Sigmoid colon (tissue), 7 donors: ENCODE data around the gene CADM2. TPM values are rescaled to one million over a fixed set of nuclear protein-coding genes. Genes with fewer than 3 reads are reported as not detected.
"Not testable (repeated sequence)": the region's sequence is repeated elsewhere in the genome, so short reads cannot be mapped to it uniquely, and the experiment has no call there.

ENCODE experiments used
- DNase-seq: peaks from one replicate; pipeline ENCODE4 v3.0.0-alpha.2; 2019
- H3K27ac ChIP-seq, 4 donors: fragments of 200-600 bp; sonication (generic); one replicate each; pipeline ENCODE4 v1.5.1; 2016 to 2019; ENCODE audit warnings: mild to moderate bottlenecking in 1 of 4
- H3K27me3 ChIP-seq, 3 donors: fragments of 200-600 bp; sonication (generic); one replicate each; pipeline ENCODE4 v1.5.1; 2019; ENCODE audit warnings: mild to moderate bottlenecking in 1 of 3
- H3K36me3 ChIP-seq, 4 donors: fragments of 200-600 bp; sonication (generic); one replicate each; pipeline ENCODE4 v1.5.1; 2016 to 2019
- H3K4me1 ChIP-seq, 4 donors: fragments of 200-600 bp; sonication (generic); one replicate each; pipeline ENCODE4 v1.5.1; 2017 to 2019
- H3K4me3 ChIP-seq, 4 donors: fragments of 200-600 bp; sonication (generic); one replicate each; pipeline ENCODE4 v1.5.1; 2017 to 2019; ENCODE audit warnings: mild to moderate bottlenecking in 2 of 4, moderate library complexity in 1 of 4
- H3K9me3 ChIP-seq, 4 donors: fragments of 200-600 bp in 3 of 4; sonication (generic) in 3 of 4; one replicate each; pipeline versions ENCODE4 v1.5.1 to v1.6.1; 2013 to 2019
- EP300 ChIP-seq, 4 donors: sonication (generic); formaldehyde crosslinking; IDR thresholded peaks; one replicate each; pipeline ENCODE4 v1.6.1; 2017; ENCODE audit warnings: antibody characterized with exemption in 4 of 4
- POLR2A ChIP-seq, 2 donors: fragments of 450-650 bp; IDR thresholded peaks; one replicate each; pipeline ENCODE4 v1.6.1; 2016; ENCODE audit warnings: antibody characterized with exemption in 2 of 2, mild to moderate bottlenecking in 2 of 2, moderate library complexity in 2 of 2
- POLR2AphosphoS5 ChIP-seq, 4 donors: sonication (generic); formaldehyde crosslinking; IDR thresholded peaks; one replicate each; pipeline ENCODE4 v1.6.1; 2017; ENCODE audit warnings: antibody characterized with exemption in 4 of 4
- WGBS, 2 donors: extraction: QIAGEN DNeasy Blood & Tissue Kit; methylation state at CpG; one replicate each; pipeline ENCODE4 v1.1.7; 2013; 5-methylcytosine and 5-hydroxymethylcytosine counted together
- intact Hi-C: fragments of 100-400 bp; cut with DNase I; formaldehyde crosslinking; loops from one replicate; pipeline ENCODE4 v1.15.1; 2023
- polyA plus RNA-seq, 3 donors: library from polyadenylated mRNA; stranded (reverse); fragments of 200-250 nt; gene quantifications; one replicate each; pipeline ENCODE4 v1.2.3, GENCODE V29; 2013
- total RNA-seq, 4 donors: library from RNA; depleted of rRNA; stranded (reverse); fragments of >200 nt; gene quantifications; one replicate each; pipeline ENCODE4 v1.1.0, GENCODE V29; 2016
- TF ChIP-seq, protein P1 (sequence below), 4 experiments: fragments of 450-650 bp in 3 of 4; fragments of 200-600 bp in 1 of 4; IDR thresholded peaks; one replicate each; pipeline ENCODE4 v1.5.1; 2016 to 2019; ENCODE audit warnings: antibody characterized with exemption in 4 of 4, mild to moderate bottlenecking in 3 of 4, moderate library complexity in 2 of 4
- donor health status: healthy with polysubstance abuse.
- donor health status: Bipolar disorder and iron deficiency.
- donor health status: healthy.

The CADM2 gene
- total and polyA plus RNA-seq, 7 donors, result 0.46 to 22.8 (median 12.8) TPM

DNA sequence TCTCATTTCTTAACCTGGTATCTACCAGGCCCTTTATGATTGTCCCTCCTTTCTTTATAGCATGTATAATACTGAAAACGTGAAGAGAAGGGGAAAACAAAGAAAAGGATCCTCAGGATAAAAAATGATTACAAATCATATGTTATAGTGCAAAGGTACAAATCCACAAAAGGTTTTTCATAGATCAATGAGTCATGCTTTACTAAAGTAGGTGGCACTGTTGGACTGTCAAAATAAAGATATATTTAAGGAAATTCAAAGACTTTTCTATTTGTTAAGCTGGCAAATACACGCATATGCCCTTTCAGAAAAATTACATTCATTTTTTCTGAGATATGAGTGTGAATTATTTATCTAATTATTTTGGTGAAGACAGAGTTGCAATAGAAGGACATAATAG lies 151.6 kb downstream of the CADM2 start:
- Histone ChIP-seq H3K36me3 (no peaks in the 10 kb centered on the region), H3K27me3 (no peaks in the 10 kb centered on the region), H3K4me3 (no peak overlapping the region), H3K27ac (no peak overlapping the region), H3K4me1 (no peaks in the 10 kb centered on the region), H3K9me3 (no peaks in the 10 kb centered on the region)
- TF ChIP-seq, protein P1, sequence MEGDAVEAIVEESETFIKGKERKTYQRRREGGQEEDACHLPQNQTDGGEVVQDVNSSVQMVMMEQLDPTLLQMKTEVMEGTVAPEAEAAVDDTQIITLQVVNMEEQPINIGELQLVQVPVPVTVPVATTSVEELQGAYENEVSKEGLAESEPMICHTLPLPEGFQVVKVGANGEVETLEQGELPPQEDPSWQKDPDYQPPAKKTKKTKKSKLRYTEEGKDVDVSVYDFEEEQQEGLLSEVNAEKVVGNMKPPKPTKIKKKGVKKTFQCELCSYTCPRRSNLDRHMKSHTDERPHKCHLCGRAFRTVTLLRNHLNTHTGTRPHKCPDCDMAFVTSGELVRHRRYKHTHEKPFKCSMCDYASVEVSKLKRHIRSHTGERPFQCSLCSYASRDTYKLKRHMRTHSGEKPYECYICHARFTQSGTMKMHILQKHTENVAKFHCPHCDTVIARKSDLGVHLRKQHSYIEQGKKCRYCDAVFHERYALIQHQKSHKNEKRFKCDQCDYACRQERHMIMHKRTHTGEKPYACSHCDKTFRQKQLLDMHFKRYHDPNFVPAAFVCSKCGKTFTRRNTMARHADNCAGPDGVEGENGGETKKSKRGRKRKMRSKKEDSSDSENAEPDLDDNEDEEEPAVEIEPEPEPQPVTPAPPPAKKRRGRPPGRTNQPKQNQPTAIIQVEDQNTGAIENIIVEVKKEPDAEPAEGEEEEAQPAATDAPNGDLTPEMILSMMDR (IDR thresholded peaks at IDR 0.05), result no peak
- no peak for TF ChIP-seq POLR2AphosphoS5 (IDR thresholded peaks at IDR 0.05)
- intact Hi-C loops, result no loop called here
- DNase-seq, result no peak
- 18 to 65% methylated on average over 2 of the region's 2 CpGs for WGBS, 2 donors

DNA sequence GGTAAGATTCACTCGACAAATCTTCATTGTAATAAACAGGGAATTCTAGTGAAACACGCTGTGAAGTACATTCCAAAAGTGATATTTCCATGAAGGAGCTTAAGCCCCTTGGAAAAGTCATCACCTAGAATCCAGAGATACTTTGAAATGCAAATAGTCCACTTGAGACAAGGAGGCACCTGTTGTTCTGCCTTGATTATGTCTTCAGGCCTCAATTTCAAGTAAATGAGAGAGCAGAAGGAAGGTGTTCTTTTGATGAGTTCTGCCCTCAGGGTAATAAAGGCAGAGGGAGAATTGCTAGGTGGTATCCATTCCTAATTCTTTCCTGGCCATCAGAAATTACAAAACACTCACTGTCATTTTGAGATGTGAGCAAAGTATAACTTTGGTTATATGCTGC lies 162.1 kb downstream of the CADM2 start:
- no peaks in the 10 kb centered on the region for H3K36me3 ChIP-seq
- no peaks in the 10 kb centered on the region for H3K27me3 ChIP-seq
- no peak overlapping the region for H3K27ac ChIP-seq
- 80 to 87% methylated on average over 2 of the region's 2 CpGs for WGBS, 2 donors
- H3K4me1 ChIP-seq, result no peaks in the 10 kb centered on the region
- DNase-seq, result no peak
- H3K9me3 ChIP-seq, result no peaks in the 10 kb centered on the region
- H3K4me3 ChIP-seq, result no peak overlapping the region
- intact Hi-C loops, result no loop called here
- no peak for TF ChIP-seq POLR2A (IDR thresholded peaks at IDR 0.05)
- no peak for TF ChIP-seq EP300 (IDR thresholded peaks at IDR 0.05)
- TF ChIP-seq, protein P1 (IDR thresholded peaks at IDR 0.05), result no peak
- no peak for TF ChIP-seq POLR2AphosphoS5 (IDR thresholded peaks at IDR 0.05)

DNA sequence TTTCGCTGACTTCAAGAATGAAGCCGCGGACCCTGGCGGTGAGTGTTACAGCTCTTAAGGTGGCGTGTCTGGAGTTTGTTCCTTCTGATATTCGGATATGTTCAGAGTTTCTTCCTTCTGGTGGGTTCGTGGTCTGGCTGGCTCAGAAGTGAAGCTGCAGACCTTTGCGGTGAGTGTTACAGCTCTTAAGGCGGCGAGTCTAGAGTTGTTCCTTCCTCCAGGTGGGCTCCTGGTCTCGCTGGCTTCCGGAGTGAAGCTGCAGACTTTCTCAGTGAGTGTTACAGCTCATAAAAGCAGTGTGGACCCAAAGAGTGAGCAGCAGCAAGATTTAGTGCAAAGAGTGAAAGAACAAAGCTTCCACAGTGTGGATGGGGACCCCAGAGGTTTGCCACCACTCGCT lies 174.1 kb downstream of the CADM2 start:
- H3K27me3 ChIP-seq, H3K4me1 ChIP-seq, DNase-seq, H3K4me3 ChIP-seq, H3K27ac ChIP-seq, H3K36me3 ChIP-seq, intact Hi-C loops, H3K9me3 ChIP-seq: not testable (repeated sequence)
- 91 to 96% methylated on average over 13 of the region's 13 CpGs for WGBS, 2 donors

DNA sequence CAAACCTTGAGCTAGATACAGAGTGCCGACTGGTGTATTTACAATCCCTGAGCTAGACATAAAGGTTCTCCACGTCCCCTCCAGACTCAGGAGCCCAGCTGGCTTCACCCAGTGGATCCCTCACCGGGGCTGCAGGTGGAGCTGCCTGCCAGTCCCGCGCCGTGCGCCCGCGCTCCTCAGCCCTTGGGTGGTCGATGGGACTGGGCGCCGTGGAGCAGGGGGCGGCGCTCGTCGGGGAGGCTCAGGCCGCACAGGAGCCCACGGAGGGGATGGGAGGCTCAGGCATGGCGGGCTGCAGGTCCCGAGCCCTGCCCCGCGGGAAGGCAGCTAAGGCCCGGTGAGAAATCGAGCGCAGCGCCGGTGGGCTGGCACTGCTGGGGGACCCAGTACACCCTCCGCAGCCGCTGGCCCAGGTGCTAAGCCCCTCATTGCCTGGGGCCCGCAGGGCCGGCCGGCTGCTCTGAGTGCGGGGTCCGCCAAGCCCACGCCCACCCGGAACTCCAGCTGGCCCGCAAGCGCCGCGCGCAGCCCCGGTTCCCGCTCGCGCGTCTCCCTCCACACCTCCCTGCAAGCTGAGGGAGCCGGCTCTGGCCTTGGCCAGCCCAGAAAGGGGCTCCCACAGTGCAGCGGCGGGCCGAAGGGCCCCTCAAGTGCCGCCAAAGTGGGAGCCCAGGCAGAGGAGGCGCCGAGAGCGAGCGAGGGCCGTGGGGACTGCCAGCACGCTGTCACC lies 175.1 kb downstream of the CADM2 start:
- DNase-seq, H3K4me3 ChIP-seq, H3K4me1 ChIP-seq, intact Hi-C loops, H3K9me3 ChIP-seq, H3K27me3 ChIP-seq, H3K36me3 ChIP-seq, H3K27ac ChIP-seq: not testable (repeated sequence)
- 94 to 95% methylated on average over 52 of the region's 57 CpGs for WGBS, 2 donors

DNA sequence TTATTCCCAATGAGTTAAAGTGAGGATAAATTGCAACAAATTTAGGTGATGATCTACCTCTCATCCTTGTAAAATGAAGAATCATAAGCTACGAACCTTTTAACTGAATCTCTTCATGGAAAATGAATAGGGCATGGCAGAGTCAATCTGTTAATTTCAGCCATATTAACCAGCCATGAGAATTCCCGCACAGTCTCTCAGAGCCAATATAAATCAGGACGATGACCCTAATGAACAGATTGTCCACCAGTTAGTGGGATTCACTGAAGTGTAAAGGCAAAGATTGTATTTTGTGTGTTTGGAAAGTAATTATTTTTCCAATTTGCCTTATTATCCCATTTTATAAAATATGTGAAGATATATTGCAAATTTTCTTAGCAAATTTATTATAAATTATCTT lies 183.8 kb downstream of the CADM2 start:
- no peak overlapping the region for H3K27ac ChIP-seq
- TF ChIP-seq EP300 (IDR thresholded peaks at IDR 0.05) (no peak), POLR2AphosphoS5 (IDR thresholded peaks at IDR 0.05) (no peak), POLR2A (IDR thresholded peaks at IDR 0.05) (no peak)
- TF ChIP-seq, protein P1 (IDR thresholded peaks at IDR 0.05), result no peak
- no peaks in the 10 kb centered on the region for H3K27me3 ChIP-seq
- no peaks in the 10 kb centered on the region for H3K36me3 ChIP-seq
- no peaks in the 10 kb centered on the region for H3K4me1 ChIP-seq
- DNase-seq, result no peak
- intact Hi-C loops, result no loop called here
- H3K9me3 ChIP-seq, result no peaks in the 10 kb centered on the region
- H3K4me3 ChIP-seq, result no peak overlapping the region
- WGBS, 2 donors, result 94 to 97% methylated on average over 3 of the region's 3 CpGs

DNA sequence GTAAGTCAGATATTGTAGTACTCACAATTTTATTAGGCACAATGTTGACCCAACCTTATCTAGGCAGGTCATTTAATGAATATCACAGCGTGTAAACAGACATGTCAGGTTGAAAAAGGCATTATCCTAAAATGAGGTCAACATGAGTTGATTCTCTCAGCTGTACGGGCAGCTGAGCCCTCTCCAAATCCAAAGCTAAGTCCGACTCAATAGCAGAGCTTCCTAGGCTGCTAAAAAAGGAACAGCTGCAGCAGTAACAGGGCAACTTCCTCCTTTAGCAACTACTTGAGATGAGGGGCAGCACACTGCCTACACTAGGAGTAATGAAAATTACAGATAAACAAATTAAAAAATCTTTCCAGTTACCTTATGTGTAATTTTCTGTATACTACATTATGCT lies 189.2 kb downstream of the CADM2 start:
- intact Hi-C loops, result no loop called here
- 4 to 8% methylated on average over 3 of the region's 3 CpGs for WGBS, 2 donors
- H3K36me3 ChIP-seq, result no peaks in the 10 kb centered on the region
- H3K9me3 ChIP-seq, result no peaks in the 10 kb centered on the region
- H3K27ac ChIP-seq, result no peak overlapping the region
- DNase-seq, result no peak
- H3K4me1 ChIP-seq, result no peaks in the 10 kb centered on the region
- no peak for TF ChIP-seq EP300 (IDR thresholded peaks at IDR 0.05)
- TF ChIP-seq POLR2AphosphoS5 (IDR thresholded peaks at IDR 0.05), result no peak
- no peak for TF ChIP-seq POLR2A (IDR thresholded peaks at IDR 0.05)
- TF ChIP-seq, protein P1 (IDR thresholded peaks at IDR 0.05), result no peak
- H3K4me3 ChIP-seq, result no peak overlapping the region
- no peaks in the 10 kb centered on the region for H3K27me3 ChIP-seq
